ENCODE measurements around the gene MLLT3. TPM values are rescaled to one million over a fixed set of nuclear protein-coding genes. Genes with fewer than 3 reads are reported as not detected.

MLLT3 gene
- total RNA-seq, 1 experiment from 2014 or later = 24.4 TPM

- no peaks in the 10 kb centered on the region for H3K36me3 ChIP-seq (ENCODE audit: control insufficient read depth, insufficient read depth, low read length)
- H3K36me3 Mint-ChIP-seq (ENCODE audit: insufficient read depth, unreplicated experiment) = peaks cover 4% of the 10 kb centered on the region
- intact Hi-C loops (cut with micrococcal nuclease; ENCODE audit: unreplicated experiment) = no loop called here
- no peaks in the 10 kb centered on the region for H3K9me3 ChIP-seq
- CTCF ChIA-PET = no interaction called here
- no peaks in the 10 kb centered on the region for H3K9me3 Mint-ChIP-seq (ENCODE audit: unreplicated experiment)
- no peak overlapping the region for H3K4me3 Mint-ChIP-seq (ENCODE audit: unreplicated experiment)
- H3K4me3 ChIP-seq (ENCODE audit: low read depth, low read length) = no peak overlapping the region
- no peaks in the 10 kb centered on the region for H3K4me1 ChIP-seq
- DNase-seq = no peak
- H3K27me3 ChIP-seq (replicated peaks; ENCODE audit: control insufficient read depth, insufficient read depth, low read length) = no peaks in the 10 kb centered on the region
- POLR2A ChIA-PET = no interaction called here
- H3K4me1 Mint-ChIP-seq (ENCODE audit: low read depth, unreplicated experiment) = peaks cover 7% of the 10 kb centered on the region
- no peaks in the 10 kb centered on the region for H3K27me3 Mint-ChIP-seq (ENCODE audit: insufficient read depth, unreplicated experiment)
- no peak overlapping the region for H3K27ac Mint-ChIP-seq (ENCODE audit: unreplicated experiment)
- no TSS peak for BruUV-seq (replicated peaks)
- no peak for TF ChIP-seq CTCF (IDR thresholded peaks at IDR 0.05; ENCODE audit: insufficient read depth in 1 of 2, low read depth in 1 of 2, low read length in 1 of 2, severe bottlenecking in 1 of 2, unreplicated experiment in 1 of 2)
These were observed 159.9 kb downstream of the MLLT3 start for GRCh38 chr9:20462410-20462809.

- H3K9me3 Mint-ChIP-seq (ENCODE audit: unreplicated experiment) = no peaks in the 10 kb centered on the region
- H3K27me3 Mint-ChIP-seq (ENCODE audit: insufficient read depth, unreplicated experiment) = no peaks in the 10 kb centered on the region
- no peak overlapping the region for H3K27ac Mint-ChIP-seq (ENCODE audit: unreplicated experiment)
- no TSS peak for BruUV-seq (replicated peaks)
- ChIA-PET POLR2A (no interaction called here), CTCF (no interaction called here)
- Histone ChIP-seq H3K36me3 (ENCODE audit: control insufficient read depth, insufficient read depth, low read length) (no peaks in the 10 kb centered on the region), H3K4me3 (ENCODE audit: low read depth, low read length) (no peak overlapping the region), H3K9me3 (no peaks in the 10 kb centered on the region), H3K4me1 (no peaks in the 10 kb centered on the region), H3K27me3 (replicated peaks; ENCODE audit: control insufficient read depth, insufficient read depth, low read length) (no peaks in the 10 kb centered on the region)
- no peak overlapping the region for H3K4me3 Mint-ChIP-seq (ENCODE audit: unreplicated experiment)
- no peaks in the 10 kb centered on the region for H3K36me3 Mint-ChIP-seq (ENCODE audit: insufficient read depth, unreplicated experiment)
- TF ChIP-seq CTCF (IDR thresholded peaks at IDR 0.05; ENCODE audit: insufficient read depth in 1 of 2, low read depth in 1 of 2, low read length in 1 of 2, severe bottlenecking in 1 of 2, unreplicated experiment in 1 of 2) = no peak
- intact Hi-C loops (cut with micrococcal nuclease; ENCODE audit: unreplicated experiment) = no loop called here
- peaks cover 7% of the 10 kb centered on the region for H3K4me1 Mint-ChIP-seq (ENCODE audit: low read depth, unreplicated experiment)
- DNase-seq = no peak
These were observed 175.0 kb downstream of the MLLT3 start for GRCh38 chr9:20447291-20447690.

- ChIA-PET CTCF (no interaction called here), POLR2A (no interaction called here)
- Mint-ChIP-seq H3K4me1 (ENCODE audit: low read depth, unreplicated experiment) (peaks cover 7% of the 10 kb centered on the region), H3K9me3 (ENCODE audit: unreplicated experiment) (no peaks in the 10 kb centered on the region), H3K27ac (ENCODE audit: unreplicated experiment) (no peak overlapping the region), H3K4me3 (ENCODE audit: unreplicated experiment) (no peak overlapping the region), H3K36me3 (ENCODE audit: insufficient read depth, unreplicated experiment) (no peaks in the 10 kb centered on the region), H3K27me3 (ENCODE audit: insufficient read depth, unreplicated experiment) (no peaks in the 10 kb centered on the region)
- no peak for DNase-seq
- intact Hi-C loops (cut with micrococcal nuclease; ENCODE audit: unreplicated experiment) = no loop called here
- H3K4me3 ChIP-seq (ENCODE audit: low read depth, low read length) = no peak overlapping the region
- H3K4me1 ChIP-seq = no peaks in the 10 kb centered on the region
- no peaks in the 10 kb centered on the region for H3K27me3 ChIP-seq (replicated peaks; ENCODE audit: control insufficient read depth, insufficient read depth, low read length)
- H3K36me3 ChIP-seq (ENCODE audit: control insufficient read depth, insufficient read depth, low read length) = no peaks in the 10 kb centered on the region
- TF ChIP-seq CTCF (IDR thresholded peaks at IDR 0.05; ENCODE audit: insufficient read depth in 1 of 2, low read depth in 1 of 2, low read length in 1 of 2, severe bottlenecking in 1 of 2, unreplicated experiment in 1 of 2) = no peak
- H3K9me3 ChIP-seq = no peaks in the 10 kb centered on the region
- no TSS peak for BruUV-seq (replicated peaks)
These were observed 176.1 kb downstream of the MLLT3 start for GRCh38 chr9:20446248-20446647.

Measured in Caco-2 (cell line).